RWPE1 (cell line): ENCODE data around the gene PTPRN2.

ENCODE experiments used
- CTCF ChIA-PET: fragments of 350-600 bp; sonication (Branson Sonifier 250); formaldehyde crosslinking; extraction: SDS; loops from one replicate; lab custom pipeline; 2021; lab: Yijun Ruan, JAX
- POLR2A ChIA-PET: fragments of 400-600 bp; formaldehyde crosslinking; extraction: SDS; loops from one replicate; lab custom pipeline; 2020; ENCODE audit warnings: antibody characterized with exemption; ENCODE audit not compliant: low non-redundant PET; lab: Yijun Ruan, JAX
- DNase-seq: peaks from one replicate; pipeline ENCODE4 v3.0.0; 2012; ENCODE audit warnings: low spot score
- H3K27ac ChIP-seq: fragments of 450-650 bp; 2 replicates; pipeline ENCODE4 v1.5.1; 2017
- CTCF ChIP-seq: fragments of 450-650 bp; conservative IDR thresholded peaks from 2 replicates; pipeline ENCODE4 v1.5.1; 2017; ENCODE audit warnings: low read depth, mild to moderate bottlenecking

The PTPRN2 gene

GRCh38 chr7:158405324-158405723 lies 182.3 kb downstream of the PTPRN2 start:
- TF ChIP-seq CTCF, result no peak
- POLR2A ChIA-PET, result no interaction called here
- no peak overlapping the region for H3K27ac ChIP-seq
- CTCF ChIA-PET, result no interaction called here
- DNase-seq, result no peak

- ChIA-PET CTCF (no interaction called here), POLR2A (no interaction called here)
- H3K27ac ChIP-seq, result peak overlapping the region; percentile 78
- peak; percentile 16 for DNase-seq
- TF ChIP-seq CTCF, result no peak
Observed at GRCh38 chr7:158404031-158404761, 183.4 kb downstream of the PTPRN2 start.

GRCh38 chr7:158403013-158403821 lies 184.4 kb downstream of the PTPRN2 start:
- no peak for TF ChIP-seq CTCF
- CTCF ChIA-PET, result interaction anchor here (0.6 kb wide), 2 partner anchors 819 to 944 kb away, joined by 3 to 6 read pairs; no protein-coding TSS in a partner anchor
- POLR2A ChIA-PET, result no interaction called here
- H3K27ac ChIP-seq, result peak overlapping the region; percentile 78
- DNase-seq, result peak; percentile 48

- POLR2A ChIA-PET, result no interaction called here
- H3K27ac ChIP-seq, result peak overlapping the region; percentile 78
- DNase-seq, result no peak
- no peak for TF ChIP-seq CTCF
- CTCF ChIA-PET, result interaction anchor here (0.6 kb wide), 1 partner anchor 943 kb away, joined by 6 read pairs; no protein-coding TSS in a partner anchor
Observed at GRCh38 chr7:158402471-158402870, 185.2 kb downstream of the PTPRN2 start.

GRCh38 chr7:158401826-158402225 lies 185.8 kb downstream of the PTPRN2 start:
- POLR2A ChIA-PET, result no interaction called here
- no peak for TF ChIP-seq CTCF
- DNase-seq, result no peak
- CTCF ChIA-PET, result no interaction called here
- peak overlapping the region; percentile 78; the same call in 1 of the 2 replicates for H3K27ac ChIP-seq

- no peak for TF ChIP-seq CTCF
- DNase-seq, result no peak
- POLR2A ChIA-PET, result no interaction called here
- CTCF ChIA-PET, result no interaction called here
- H3K27ac ChIP-seq, result no peak overlapping the region
Observed at GRCh38 chr7:158401295-158401694, 186.3 kb downstream of the PTPRN2 start.
